ENCODE results near the gene PTDSS2. TPM values are rescaled to one million over a fixed set of nuclear protein-coding genes. Genes with fewer than 3 reads are reported as not detected.
"Not testable (repeated sequence)": the region's sequence is repeated elsewhere in the genome, so short reads cannot be mapped to it uniquely, and the experiment has no call there.

PTDSS2 gene
- total RNA-seq, 1 donor from 2014 or later, result 32.9 TPM

GRCh38 chr11:432501-433100 is 17.5 kb upstream of the PTDSS2 start:
- intact Hi-C loops (cut with DNase I), result no loop called here
- DNase-seq, result peak; percentile 34

DNA sequence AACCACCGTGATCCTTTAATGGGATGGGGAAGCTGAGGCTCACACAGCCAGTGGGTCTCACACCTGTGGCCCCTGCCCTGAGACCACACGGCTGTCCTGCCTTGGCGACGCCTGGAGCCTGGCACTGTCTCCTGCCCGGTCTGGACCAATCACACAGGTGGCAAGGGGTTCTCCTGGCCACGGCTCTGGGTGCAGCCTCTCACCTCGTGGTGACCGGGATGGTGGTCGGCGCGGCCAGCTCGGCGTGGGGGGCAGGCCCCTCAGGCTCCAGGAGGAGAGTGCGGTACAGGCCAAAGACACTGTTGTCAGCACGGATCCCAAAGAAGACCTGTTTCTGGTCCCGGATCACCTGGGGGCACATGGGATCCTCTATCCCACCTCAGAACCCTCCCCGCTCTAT is 17.0 kb upstream of the PTDSS2 start:
- TF ChIP-seq, protein P1, sequence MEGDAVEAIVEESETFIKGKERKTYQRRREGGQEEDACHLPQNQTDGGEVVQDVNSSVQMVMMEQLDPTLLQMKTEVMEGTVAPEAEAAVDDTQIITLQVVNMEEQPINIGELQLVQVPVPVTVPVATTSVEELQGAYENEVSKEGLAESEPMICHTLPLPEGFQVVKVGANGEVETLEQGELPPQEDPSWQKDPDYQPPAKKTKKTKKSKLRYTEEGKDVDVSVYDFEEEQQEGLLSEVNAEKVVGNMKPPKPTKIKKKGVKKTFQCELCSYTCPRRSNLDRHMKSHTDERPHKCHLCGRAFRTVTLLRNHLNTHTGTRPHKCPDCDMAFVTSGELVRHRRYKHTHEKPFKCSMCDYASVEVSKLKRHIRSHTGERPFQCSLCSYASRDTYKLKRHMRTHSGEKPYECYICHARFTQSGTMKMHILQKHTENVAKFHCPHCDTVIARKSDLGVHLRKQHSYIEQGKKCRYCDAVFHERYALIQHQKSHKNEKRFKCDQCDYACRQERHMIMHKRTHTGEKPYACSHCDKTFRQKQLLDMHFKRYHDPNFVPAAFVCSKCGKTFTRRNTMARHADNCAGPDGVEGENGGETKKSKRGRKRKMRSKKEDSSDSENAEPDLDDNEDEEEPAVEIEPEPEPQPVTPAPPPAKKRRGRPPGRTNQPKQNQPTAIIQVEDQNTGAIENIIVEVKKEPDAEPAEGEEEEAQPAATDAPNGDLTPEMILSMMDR (IDR thresholded peaks at IDR 0.05), result no peak
- Histone ChIP-seq H3K36me3 (no peaks in the 10 kb centered on the region), H3K4me1 (no peaks in the 10 kb centered on the region), H3K27ac (no peak overlapping the region), H3K9me3 (no peaks in the 10 kb centered on the region), H3K27me3 (ENCODE audit: low read depth) (no peaks in the 10 kb centered on the region), H3K4me3 (no peak overlapping the region)
- ATAC-seq, result peak in 1 of 2 donors; percentile 11
- intact Hi-C loops (cut with DNase I), result no loop called here
- DNase-seq, result peak; percentile 36

More at GRCh38 chr11:432501-433100, 17.5 kb upstream of the PTDSS2 start:
- no peak overlapping the region for H3K4me3 ChIP-seq
- no peaks in the 10 kb centered on the region for H3K27me3 ChIP-seq (ENCODE audit: low read depth)
- no peaks in the 10 kb centered on the region for H3K36me3 ChIP-seq
- TF ChIP-seq, protein P1 (IDR thresholded peaks at IDR 0.05), result no peak
- H3K27ac ChIP-seq, result no peak overlapping the region
- no peaks in the 10 kb centered on the region for H3K4me1 ChIP-seq
- ATAC-seq, result no peak
- no peaks in the 10 kb centered on the region for H3K9me3 ChIP-seq

DNA sequence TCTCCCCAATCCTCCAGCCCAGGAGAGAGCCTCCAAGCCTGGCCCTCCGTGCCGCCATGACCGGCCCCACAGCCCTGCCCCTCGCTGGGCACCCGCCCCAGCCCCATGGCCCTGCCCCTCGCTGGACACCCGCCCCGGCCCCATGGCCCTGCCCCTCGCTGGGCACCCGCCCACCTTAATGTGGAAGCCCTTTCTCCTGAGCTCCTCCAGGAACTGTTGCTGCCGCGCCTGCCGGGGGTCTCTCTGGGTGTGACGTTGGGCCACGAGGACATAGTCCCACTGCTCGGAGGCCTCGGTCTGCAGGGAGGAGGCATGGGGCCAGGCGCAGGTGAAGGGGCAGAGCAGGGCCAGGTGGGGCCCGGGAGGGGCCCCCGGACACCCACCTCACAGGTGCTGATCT is 16.4 kb upstream of the PTDSS2 start:
- intact Hi-C loops (cut with DNase I), result no loop called here

DNA sequence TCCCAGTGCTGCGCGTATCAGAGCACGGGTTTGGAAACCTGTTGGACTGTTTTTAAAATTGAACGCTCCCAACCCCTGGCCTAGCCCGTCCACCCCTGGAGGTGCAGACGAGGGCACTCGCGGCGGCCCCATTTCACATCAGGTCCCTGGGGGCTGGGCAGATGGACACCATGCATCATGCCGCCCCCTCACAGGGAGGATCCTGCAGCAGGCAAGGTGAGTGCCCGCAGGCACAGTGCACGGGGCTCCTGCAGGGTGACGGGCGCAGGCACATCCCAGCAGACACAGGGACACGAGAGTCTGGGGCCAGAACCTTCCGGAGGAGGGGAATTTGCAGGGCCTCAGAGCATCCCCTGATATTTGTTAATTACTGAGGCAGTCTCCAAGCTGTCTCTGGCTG is 15.6 kb upstream of the PTDSS2 start:
- Histone ChIP-seq H3K4me1 (no peaks in the 10 kb centered on the region), H3K27ac (no peak overlapping the region), H3K36me3 (no peaks in the 10 kb centered on the region), H3K27me3 (ENCODE audit: low read depth) (no peaks in the 10 kb centered on the region), H3K9me3 (no peaks in the 10 kb centered on the region), H3K4me3 (no peak overlapping the region)
- ATAC-seq, result no peak
- DNase-seq, result peak; percentile 35
- TF ChIP-seq, protein P1 (IDR thresholded peaks at IDR 0.05), result no peak
- intact Hi-C loops (cut with DNase I), result no loop called here

More for the DNA sequence above, 16.4 kb upstream of the PTDSS2 start:
- Histone ChIP-seq H3K4me1 (no peaks in the 10 kb centered on the region), H3K36me3 (no peaks in the 10 kb centered on the region), H3K4me3 (no peak overlapping the region), H3K9me3 (no peaks in the 10 kb centered on the region), H3K27me3 (ENCODE audit: low read depth) (no peaks in the 10 kb centered on the region), H3K27ac (no peak overlapping the region)
- TF ChIP-seq, protein P1 (IDR thresholded peaks at IDR 0.05), result no peak
- ATAC-seq (peak in 1 of 2 donors; percentile 7), DNase-seq (peak; percentile 46)

GRCh38 chr11:434999-435740 is 14.9 kb upstream of the PTDSS2 start:
- ATAC-seq; H3K27me3 ChIP-seq (ENCODE audit: low read depth); H3K4me1 ChIP-seq; H3K4me3 ChIP-seq; H3K27ac ChIP-seq; DNase-seq; H3K9me3 ChIP-seq; intact Hi-C loops (cut with DNase I); H3K36me3 ChIP-seq: not testable (repeated sequence)

DNA sequence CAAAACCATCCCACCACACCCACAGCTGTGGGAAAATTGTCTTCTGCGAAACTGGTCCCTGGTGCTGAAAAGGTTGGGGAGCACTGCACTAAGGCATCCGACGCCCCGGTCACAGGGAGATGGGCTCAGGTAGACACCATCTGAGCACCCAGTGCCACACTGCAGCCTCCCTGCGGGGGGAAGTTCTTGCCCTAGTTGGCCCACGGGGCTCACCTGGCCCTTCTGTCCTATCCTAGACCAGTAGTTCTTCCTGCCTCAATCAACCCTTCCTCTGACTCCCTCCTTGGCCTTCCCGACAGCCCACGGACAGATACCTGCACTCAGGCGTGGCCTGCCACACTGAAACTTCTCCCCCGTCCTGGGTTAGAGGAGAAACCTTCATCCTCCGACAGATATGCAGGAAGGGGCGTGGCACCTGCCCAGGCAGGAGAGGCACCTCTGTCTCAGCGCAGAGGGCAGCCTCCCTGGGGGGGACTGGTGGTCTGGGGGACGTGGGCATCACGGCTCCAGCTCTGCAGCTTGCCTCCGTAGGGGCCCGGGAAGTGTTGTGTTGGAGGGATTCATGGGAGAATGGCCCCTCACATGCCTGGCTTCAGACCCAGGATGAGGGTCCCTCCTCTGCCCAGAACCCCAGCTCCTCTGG is 12.7 kb upstream of the PTDSS2 start:
- DNase-seq (peak; percentile 35), ATAC-seq (no peak)
- H3K9me3 ChIP-seq, result no peaks in the 10 kb centered on the region
- H3K4me3 ChIP-seq, result no peak overlapping the region
- H3K36me3 ChIP-seq, result no peaks in the 10 kb centered on the region
- peaks cover 16% of the 10 kb centered on the region for H3K27me3 ChIP-seq (ENCODE audit: low read depth)
- intact Hi-C loops (cut with DNase I), result no loop called here
- TF ChIP-seq, protein P1 (IDR thresholded peaks at IDR 0.05), result no peak
- no peak overlapping the region for H3K27ac ChIP-seq
- H3K4me1 ChIP-seq, result peaks cover 16% of the 10 kb centered on the region

Data from lower lobe of right lung (tissue), 2 donors.